ENCODE data around the gene UGP2.

UGP2 gene

GRCh38 chr2:63849381-63850203, 7.9 kb downstream of the UGP2 start:
- TF ChIP-seq CTCF (IDR thresholded peaks at IDR 0.05; ENCODE audit: extremely low read depth, missing control alignments) = no peak
- no peak for DNase-seq (ENCODE audit: low spot score)

GRCh38 chr2:63850204-63850571, 8.5 kb downstream of the UGP2 start:
- TF ChIP-seq CTCF (IDR thresholded peaks at IDR 0.05; ENCODE audit: extremely low read depth, missing control alignments) = no peak
- DNase-seq (ENCODE audit: low spot score) = no peak

- TF ChIP-seq CTCF (IDR thresholded peaks at IDR 0.05; ENCODE audit: extremely low read depth, missing control alignments) = no peak
- DNase-seq (ENCODE audit: low spot score) = no peak
These were observed 9.0 kb downstream of the UGP2 start for GRCh38 chr2:63850649-63851048.

GRCh38 chr2:63851691-63852311, 10.1 kb downstream of the UGP2 start:
- DNase-seq (ENCODE audit: low spot score) = no peak
- TF ChIP-seq CTCF (IDR thresholded peaks at IDR 0.05; ENCODE audit: extremely low read depth, missing control alignments) = no peak

- no peak for TF ChIP-seq CTCF (IDR thresholded peaks at IDR 0.05; ENCODE audit: extremely low read depth, missing control alignments)
These were observed 12.0 kb downstream of the UGP2 start for GRCh38 chr2:63853527-63854310.

GRCh38 chr2:63855418-63856302, 14.0 kb downstream of the UGP2 start:
- DNase-seq (ENCODE audit: low spot score) = no peak
- TF ChIP-seq CTCF (IDR thresholded peaks at IDR 0.05; ENCODE audit: extremely low read depth, missing control alignments) = no peak

More at GRCh38 chr2:63853527-63854310, 12.0 kb downstream of the UGP2 start:
- DNase-seq (ENCODE audit: low spot score) = no peak

Data from GM20000 (cell line).